Activated CD4-positive, alpha-beta memory T cell treated with anti-CD3 and anti-CD28 coated beads for 36 hours (primary cell): ENCODE results near the gene RPS6KA1. TPM values are rescaled to one million over a fixed set of nuclear protein-coding genes. Genes with fewer than 3 reads are reported as not detected.

Source experiments
- CTCF ChIA-PET: fragments of 350-600 bp; sonication (Branson Sonifier 250); formaldehyde crosslinking; loops from one replicate; lab custom pipeline; 2021; ENCODE audit warnings: antibody characterized with exemption, inconsistent platforms; lab: Charles Lee
- POLR2A ChIA-PET: fragments of 350-600 bp; sonication (Branson Sonifier 250); formaldehyde crosslinking; loops from one replicate; lab custom pipeline; 2021; ENCODE audit warnings: antibody characterized with exemption; lab: Charles Lee
- DNase-seq: peaks from one replicate; pipeline ENCODE4 v3.0.0-alpha.2; 2020
- H3K27ac Mint-ChIP-seq: one replicate; pipeline ENCODE4 v1.8.0; 2021; ENCODE audit warnings: mixed read lengths
- H3K27me3 Mint-ChIP-seq: one replicate; pipeline ENCODE4 v1.8.0; 2021; ENCODE audit warnings: mixed read lengths
- H3K36me3 Mint-ChIP-seq: one replicate; pipeline ENCODE4 v1.8.0; 2021; ENCODE audit warnings: mixed read lengths
- H3K4me1 Mint-ChIP-seq: one replicate; pipeline ENCODE4 v1.8.0; 2021; ENCODE audit warnings: low read depth, mixed read lengths
- H3K4me3 Mint-ChIP-seq: one replicate; pipeline ENCODE4 v1.8.0; 2021; ENCODE audit warnings: mild to moderate bottlenecking, mixed read lengths
- H3K9me3 Mint-ChIP-seq: one replicate; pipeline ENCODE4 v1.8.0; 2021; ENCODE audit warnings: mixed read lengths
- intact Hi-C: fragments of 100-400 bp; cut with micrococcal nuclease; formaldehyde crosslinking; loops from one replicate; pipeline ENCODE4 v1.15.1; 2023
- total RNA-seq, 2 experiments: library from RNA; stranded (reverse); gene quantifications; one replicate each; pipeline ENCODE4 v1.2.3, GENCODE V29; 2021

RPS6KA1 gene
- total RNA-seq, 2 experiments from 2014 or later = 109 to 112 TPM

DNA sequence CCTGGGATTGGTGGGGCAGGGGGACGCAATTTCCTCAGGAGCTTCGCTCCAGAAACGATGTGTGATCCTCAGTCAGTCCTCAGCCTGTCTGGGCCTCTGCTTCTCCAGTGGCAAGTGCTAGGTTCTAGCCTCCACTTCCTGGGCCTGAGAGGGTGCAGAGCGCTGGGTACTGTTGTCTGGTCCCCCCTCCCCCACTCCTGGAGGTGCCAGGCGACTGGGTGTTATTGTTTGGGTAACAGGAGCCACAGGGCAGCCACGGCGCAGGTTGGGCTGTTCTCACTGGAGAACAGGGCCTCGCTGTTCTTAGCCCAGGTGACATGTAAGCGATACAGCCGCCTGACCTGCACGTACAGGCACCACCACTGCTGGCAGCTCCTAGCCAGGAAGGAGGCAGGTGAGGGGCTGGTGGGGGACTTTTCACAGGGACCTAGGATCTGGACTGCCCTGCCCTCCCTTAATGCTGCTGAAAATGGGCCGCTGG lies 2.1 kb downstream of the RPS6KA1 start:
- Mint-ChIP-seq H3K27ac (no peak overlapping the region), H3K4me3 (no peak overlapping the region)

GRCh38 chr1:26533951-26534509 lies 4.5 kb downstream of the RPS6KA1 start:
- H3K4me3 Mint-ChIP-seq = no peak overlapping the region
- H3K27ac Mint-ChIP-seq = no peak overlapping the region
- DNase-seq = no peak
- ChIA-PET CTCF (no interaction called here), POLR2A (no interaction called here)
- H3K36me3 Mint-ChIP-seq = no peaks in the 10 kb centered on the region
- intact Hi-C loops = no loop called here
- no peaks in the 10 kb centered on the region for H3K27me3 Mint-ChIP-seq
- H3K9me3 Mint-ChIP-seq = no peaks in the 10 kb centered on the region
- peaks cover 50% of the 10 kb centered on the region for H3K4me1 Mint-ChIP-seq

More for the DNA sequence above, 2.1 kb downstream of the RPS6KA1 start:
- no peak for DNase-seq
- no peaks in the 10 kb centered on the region for H3K27me3 Mint-ChIP-seq
- H3K36me3 Mint-ChIP-seq = no peaks in the 10 kb centered on the region
- CTCF ChIA-PET = interaction anchor here (0.7 to 10.8 kb wide), 3 partner anchors 8 to 32 kb away, joined by 3 to 127 read pairs (median 3); no protein-coding TSS in a partner anchor
- POLR2A ChIA-PET = no interaction called here
- peaks cover 35% of the 10 kb centered on the region for H3K4me1 Mint-ChIP-seq
- intact Hi-C loops = no loop called here
- no peaks in the 10 kb centered on the region for H3K9me3 Mint-ChIP-seq

DNA sequence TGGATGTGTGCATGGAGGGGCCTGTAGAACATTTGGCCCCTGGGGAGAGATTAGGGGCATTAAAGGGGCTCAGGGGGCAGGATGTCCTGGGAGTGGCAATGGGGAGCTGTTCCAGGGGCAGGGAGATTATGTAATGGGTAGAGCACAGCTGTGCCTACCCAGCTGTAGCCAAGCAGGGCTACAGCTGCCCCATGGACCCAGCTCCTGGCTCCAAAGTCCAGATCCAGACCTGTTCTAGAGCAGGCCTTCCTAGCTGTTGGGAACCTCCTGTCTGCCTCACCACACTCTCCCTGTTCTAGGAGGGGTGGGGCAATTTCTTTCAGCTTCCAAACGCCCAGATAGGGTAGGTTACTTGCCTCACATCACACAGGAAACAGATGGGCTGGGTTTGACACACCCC lies 5.6 kb downstream of the RPS6KA1 start:
- intact Hi-C loops = no loop called here
- Mint-ChIP-seq H3K4me3 (no peak overlapping the region), H3K27me3 (no peaks in the 10 kb centered on the region), H3K4me1 (peaks cover 59% of the 10 kb centered on the region), H3K27ac (no peak overlapping the region), H3K9me3 (no peaks in the 10 kb centered on the region), H3K36me3 (no peaks in the 10 kb centered on the region)
- no peak for DNase-seq
- POLR2A ChIA-PET = interaction anchor here (0.7 to 0.8 kb wide), 2 partner anchors 11 to 35 kb away, joined by 3 read pairs; no protein-coding TSS in a partner anchor
- CTCF ChIA-PET = interaction anchor here (0.6 to 1.0 kb wide), 2 partner anchors 20 to 1401 kb away, joined by 3 read pairs; no protein-coding TSS in a partner anchor

GRCh38 chr1:26536081-26536480 lies 6.5 kb downstream of the RPS6KA1 start:
- POLR2A ChIA-PET = interaction anchor here (0.7 kb wide), 1 partner anchor 392 kb away, joined by 3 read pairs; no protein-coding TSS in a partner anchor
- no peak overlapping the region for H3K27ac Mint-ChIP-seq
- H3K4me1 Mint-ChIP-seq = peaks cover 60% of the 10 kb centered on the region
- no peaks in the 10 kb centered on the region for H3K27me3 Mint-ChIP-seq
- H3K9me3 Mint-ChIP-seq = no peaks in the 10 kb centered on the region
- H3K36me3 Mint-ChIP-seq = no peaks in the 10 kb centered on the region
- no peak overlapping the region for H3K4me3 Mint-ChIP-seq
- intact Hi-C loops = no loop called here
- CTCF ChIA-PET = no interaction called here
- no peak for DNase-seq

DNA sequence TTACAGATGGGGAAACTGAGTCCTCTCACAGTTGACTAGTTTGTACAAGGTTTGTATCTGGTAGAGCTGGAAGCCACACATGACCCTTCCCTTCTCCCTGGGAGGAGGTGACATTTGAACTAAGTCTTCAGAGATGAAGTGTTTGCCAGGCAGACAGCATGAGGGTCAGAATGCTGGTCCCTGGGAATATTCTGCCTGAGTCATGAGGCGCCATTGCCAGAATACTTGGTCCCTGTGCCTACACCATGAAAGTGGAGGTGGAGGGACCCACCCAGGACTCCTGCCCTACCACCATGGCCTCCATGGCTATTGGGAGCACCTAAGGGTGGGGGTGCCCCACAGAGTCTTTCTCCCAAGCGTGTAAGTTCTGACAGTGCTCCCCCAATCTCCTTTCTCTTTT lies 7.0 kb downstream of the RPS6KA1 start:
- Mint-ChIP-seq H3K27ac (no peak overlapping the region), H3K27me3 (no peaks in the 10 kb centered on the region), H3K4me1 (peaks cover 60% of the 10 kb centered on the region), H3K36me3 (no peaks in the 10 kb centered on the region), H3K4me3 (no peak overlapping the region), H3K9me3 (no peaks in the 10 kb centered on the region)
- ChIA-PET POLR2A (interaction anchor here (0.7 to 0.9 kb wide), 2 partner anchors 23 to 393 kb away, joined by 3 read pairs; no protein-coding TSS in a partner anchor), CTCF (no interaction called here)
- DNase-seq = no peak
- intact Hi-C loops = no loop called here

GRCh38 chr1:26537951-26538352 lies 8.4 kb downstream of the RPS6KA1 start:
- Mint-ChIP-seq H3K27me3 (no peaks in the 10 kb centered on the region), H3K27ac (no peak overlapping the region), H3K9me3 (no peaks in the 10 kb centered on the region), H3K4me1 (peaks cover 69% of the 10 kb centered on the region), H3K4me3 (no peak overlapping the region), H3K36me3 (no peaks in the 10 kb centered on the region)
- ChIA-PET POLR2A (interaction anchor here (0.8 to 5.5 kb wide), 5 partner anchors 8 to 106 kb away, joined by 3 to 25 read pairs (median 3); partner anchors contain the start of genes DHDDS and RPS6KA1), CTCF (interaction anchor here (0.6 to 5.9 kb wide), 27 partner anchors 11 to 1042 kb away, joined by 3 to 127 read pairs (median 5); partner anchors contain the start of genes GPN2, RPS6KA1 and TRNP1)
- DNase-seq = peak; percentile 28
- intact Hi-C loops = no loop called here

GRCh38 chr1:26538480-26539412 lies 9.2 kb downstream of the RPS6KA1 start:
- ChIA-PET POLR2A (interaction anchor here (1.0 to 5.5 kb wide), 6 partner anchors 8 to 44 kb away, joined by 3 to 25 read pairs (median 3); partner anchors contain the start of gene RPS6KA1), CTCF (interaction anchor here (0.6 to 5.9 kb wide), 31 partner anchors 11 to 1034 kb away, joined by 3 to 127 read pairs (median 5); partner anchors contain the start of genes DHDDS, GPN2, RPS6KA1 and TRNP1)
- H3K4me3 Mint-ChIP-seq = no peak overlapping the region

DNA sequence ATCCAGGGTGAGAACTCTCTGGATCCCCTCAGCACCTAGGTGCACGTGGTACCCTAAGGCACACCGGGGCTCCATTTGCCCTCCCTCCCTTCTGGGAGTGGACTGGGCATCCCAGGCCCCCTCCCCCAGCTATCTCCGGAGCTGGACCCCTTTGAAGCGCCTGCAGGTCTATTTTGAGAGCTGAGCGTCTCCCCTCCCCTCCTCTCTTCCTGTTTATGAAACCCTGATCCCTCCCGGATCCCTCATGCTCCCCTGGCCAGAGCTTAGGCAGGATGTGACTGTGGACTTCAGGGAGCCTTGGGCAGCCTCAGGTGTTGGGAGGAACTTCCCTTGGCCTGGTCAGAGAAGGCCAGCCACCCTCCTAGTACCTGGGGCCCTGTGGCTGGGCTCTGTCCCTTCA lies 10.2 kb downstream of the RPS6KA1 start:
- H3K9me3 Mint-ChIP-seq = no peaks in the 10 kb centered on the region
- peaks cover 79% of the 10 kb centered on the region for H3K4me1 Mint-ChIP-seq
- no peak for DNase-seq
- H3K27me3 Mint-ChIP-seq = no peaks in the 10 kb centered on the region
- intact Hi-C loops = loop anchor here (5.0 to 10.0 kb wide), 2 partner anchors 158 to 225 kb away; partner anchors contain the start of genes ARID1A and CD52
- CTCF ChIA-PET = interaction anchor here (1.0 to 5.9 kb wide), 11 partner anchors 10 to 294 kb away, joined by 4 to 127 read pairs (median 14); partner anchors contain the start of gene RPS6KA1
- no peaks in the 10 kb centered on the region for H3K36me3 Mint-ChIP-seq
- H3K27ac Mint-ChIP-seq = peak overlapping the region; percentile 98
- H3K4me3 Mint-ChIP-seq = no peak overlapping the region
- POLR2A ChIA-PET = interaction anchor here (1.4 to 5.5 kb wide), 2 partner anchors 9 to 10 kb away, joined by 3 to 25 read pairs; partner anchors contain the start of gene RPS6KA1

More at GRCh38 chr1:26538480-26539412, 9.2 kb downstream of the RPS6KA1 start:
- peaks cover 77% of the 10 kb centered on the region for H3K4me1 Mint-ChIP-seq
- H3K36me3 Mint-ChIP-seq = no peaks in the 10 kb centered on the region
- H3K27me3 Mint-ChIP-seq = no peaks in the 10 kb centered on the region
- intact Hi-C loops = no loop called here
- H3K9me3 Mint-ChIP-seq = no peaks in the 10 kb centered on the region
- peak overlapping the region; percentile 98 for H3K27ac Mint-ChIP-seq
- DNase-seq = peak; percentile 74

DNA sequence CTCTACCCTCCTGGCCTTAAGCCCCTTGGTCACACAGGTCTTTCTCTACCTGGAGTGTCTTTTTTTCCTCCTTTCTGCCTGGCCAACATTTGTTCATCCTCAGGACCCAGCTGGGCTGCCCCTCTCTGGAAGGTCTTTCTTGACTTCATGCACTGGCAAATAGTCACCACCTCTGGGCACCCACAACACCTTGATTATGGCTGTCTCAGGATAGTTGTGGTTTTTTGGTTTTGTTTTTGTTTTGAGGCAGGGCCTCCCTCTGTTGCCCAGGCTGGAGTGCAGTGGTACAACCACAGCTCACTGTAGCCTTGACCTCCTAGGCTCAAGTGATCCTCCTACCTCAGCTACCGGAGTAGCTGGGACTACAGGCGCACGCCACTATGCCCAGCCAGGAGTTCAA lies 10.8 kb downstream of the RPS6KA1 start:
- Mint-ChIP-seq H3K4me1 (peaks cover 79% of the 10 kb centered on the region), H3K36me3 (no peaks in the 10 kb centered on the region), H3K27me3 (no peaks in the 10 kb centered on the region), H3K27ac (peak overlapping the region; percentile 98), H3K4me3 (peak overlapping the region; percentile 47), H3K9me3 (no peaks in the 10 kb centered on the region)
- CTCF ChIA-PET = interaction anchor here (1.6 to 5.9 kb wide), 5 partner anchors 9 to 177 kb away, joined by 4 to 127 read pairs (median 62); partner anchors contain the start of gene RPS6KA1
- intact Hi-C loops = loop anchor here (5.0 to 10.0 kb wide), 2 partner anchors 157 to 226 kb away; partner anchors contain the start of genes ARID1A and CD52
- peak; percentile 50 for DNase-seq
- POLR2A ChIA-PET = interaction anchor here (1.0 to 5.5 kb wide), 4 partner anchors 11 to 325 kb away, joined by 3 to 25 read pairs (median 4); partner anchors contain the start of gene RPS6KA1

GRCh38 chr1:26541431-26541815 lies 11.9 kb downstream of the RPS6KA1 start:
- Mint-ChIP-seq H3K27ac (peak overlapping the region; percentile 98), H3K36me3 (peaks cover 2% of the 10 kb centered on the region), H3K27me3 (no peaks in the 10 kb centered on the region), H3K4me3 (peak overlapping the region; percentile 69), H3K4me1 (peaks cover 82% of the 10 kb centered on the region), H3K9me3 (no peaks in the 10 kb centered on the region)
- DNase-seq = no peak
- ChIA-PET CTCF (interaction anchor here (0.7 to 5.9 kb wide), 7 partner anchors 8 to 249 kb away, joined by 3 to 127 read pairs (median 9); partner anchors contain the start of gene RPS6KA1), POLR2A (interaction anchor here (0.5 to 5.5 kb wide), 11 partner anchors 12 to 369 kb away, joined by 3 to 25 read pairs (median 5); partner anchors contain the start of genes PIGV and RPS6KA1)
- intact Hi-C loops = loop anchor here (5.0 to 10.0 kb wide), 2 partner anchors 156 to 227 kb away; partner anchors contain the start of genes ARID1A and CD52
